Endothelial cell of umbilical vein (primary cell): ENCODE measurements around the gene ABCA9. TPM values are rescaled to one million over a fixed set of nuclear protein-coding genes. Genes with fewer than 3 reads are reported as not detected.

ENCODE experiments used
- BruUV-seq: library from RNA; stranded (reverse); fragments of 400-500 nt; replicated peaks from 2 replicates; lab custom pipeline; 2021; lab: Mats Ljungman, UMichigan
- CTCF ChIA-PET: fragments of 300-600, 350-600 bp; sonication (Branson Sonifier 250); formaldehyde crosslinking; loops from one replicate; lab custom pipeline; 2021; ENCODE audit warnings: antibody characterized with exemption, inconsistent platforms; lab: Charles Lee
- POLR2A ChIA-PET: fragments of 300-600, 350-600 bp; sonication (Branson Sonifier 250); formaldehyde crosslinking; loops from one replicate; lab custom pipeline; 2021; ENCODE audit warnings: antibody characterized with exemption, inconsistent platforms; lab: Charles Lee
- DNase-seq: peaks from one replicate; pipeline ENCODE4 v3.0.0-alpha.2; 2011; ENCODE audit warnings: low read depth, low spot score
- FAIRE-seq: peaks from 2 replicates; lab custom pipeline; 2011; peaks lifted over from hg19 to GRCh38; lab: Jason Lieb, UNC
- H2AFZ ChIP-seq: 2 replicates; pipeline ENCODE4 v1.6.0; 2012; ENCODE audit warnings: low read depth, low read length, control low read depth, inconsistent platforms
- H3K27ac ChIP-seq: 2 replicates; pipeline ENCODE4 v1.5.1; 2011; ENCODE audit warnings: low read depth, mild to moderate bottlenecking, control low read depth, low read length, moderate library complexity; ENCODE audit not compliant: insufficient read depth
- H3K27me3 ChIP-seq, 2 experiments: 2 replicates each; pipeline versions ENCODE4 v1.6.0 to v1.6.1; 2011; ENCODE audit warnings: low read length in 2 of 2, mixed read lengths in 1 of 2; ENCODE audit not compliant: control insufficient read depth in 2 of 2, insufficient read depth in 2 of 2
- H3K36me3 ChIP-seq, 2 experiments: 2 replicates in 1 of 2; 3 replicates in 1 of 2; pipeline ENCODE4 v1.5.1; 2011; ENCODE audit warnings: low read length in 2 of 2, mild to moderate bottlenecking in 1 of 2, moderate library complexity in 1 of 2; ENCODE audit not compliant: control insufficient read depth in 2 of 2, insufficient read depth in 2 of 2; ENCODE audit errors: extremely low read depth in 1 of 2
- H3K4me1 ChIP-seq: 3 replicates; pipeline ENCODE4 v1.5.1; 2011; ENCODE audit warnings: mild to moderate bottlenecking, low read length; ENCODE audit not compliant: control insufficient read depth, insufficient read depth; ENCODE audit errors: extremely low read depth
- H3K4me2 ChIP-seq: 2 replicates; pipeline ENCODE4 v1.6.1; 2011; ENCODE audit warnings: low read length, control low read depth, mixed read lengths; ENCODE audit not compliant: insufficient read depth
- H3K4me3 ChIP-seq, 3 experiments: fragments of 200-600 bp in 1 of 3; sonication (generic), shearing (Covaris generic) in 1 of 3; replicated peaks in 1 of 3; 2 replicates each; pipeline ENCODE4 v1.5.1; 2011 to 2016; ENCODE audit warnings: control low read depth in 3 of 3, low read length in 3 of 3, mild to moderate bottlenecking in 2 of 3, inconsistent platforms in 1 of 3, low read depth in 1 of 3, moderate library complexity in 1 of 3; ENCODE audit not compliant: insufficient read depth in 1 of 3
- H3K79me2 ChIP-seq: 2 replicates; pipeline ENCODE4 v1.6.0; 2012; ENCODE audit warnings: low read length, inconsistent platforms; ENCODE audit not compliant: control insufficient read depth, insufficient read depth
- H3K9ac ChIP-seq: replicated peaks from 2 replicates; pipeline ENCODE3; 2011; ENCODE audit warnings: low read length, control low read depth; ENCODE audit not compliant: insufficient read depth; ENCODE audit errors: extremely low read depth
- H3K9me1 ChIP-seq: replicated peaks from 3 replicates; pipeline ENCODE4 v1.6.0; 2011; ENCODE audit warnings: mild to moderate bottlenecking, low read length; ENCODE audit not compliant: control insufficient read depth, insufficient read depth; ENCODE audit errors: extremely low read depth
- H3K9me3 ChIP-seq: replicated peaks from 2 replicates; pipeline ENCODE4 v1.5.1; 2012; ENCODE audit warnings: low read length, inconsistent platforms; ENCODE audit not compliant: control insufficient read depth, insufficient read depth
- H4K20me1 ChIP-seq: replicated peaks from 2 replicates; pipeline ENCODE3; 2011; ENCODE audit warnings: mild to moderate bottlenecking, low read length; ENCODE audit not compliant: control insufficient read depth, insufficient read depth; ENCODE audit errors: extremely low read depth
- CTCF ChIP-seq, 2 donors: IDR thresholded peaks; 1 replicate in 1 of 2; 2 replicates in 1 of 2; pipeline ENCODE4 v1.5.1; 2011; ENCODE audit warnings: low read length in 2 of 2, mild to moderate bottlenecking in 2 of 2, moderate library complexity in 2 of 2, control low read depth in 1 of 2, inconsistent platforms in 1 of 2, low read depth in 1 of 2; ENCODE audit not compliant: insufficient read depth in 1 of 2; ENCODE audit errors: extremely low read depth in 1 of 2
- EZH2 ChIP-seq: IDR thresholded peaks from 2 replicates; pipeline ENCODE4 v1.6.1; 2012; ENCODE audit warnings: borderline replicate concordance, low read depth, mild to moderate bottlenecking, moderate library complexity, low read length, inconsistent platforms; ENCODE audit not compliant: severe bottlenecking
- FOS ChIP-seq: IDR thresholded peaks from 2 replicates; pipeline ENCODE4 v1.6.1; 2011; ENCODE audit warnings: mild to moderate bottlenecking, low read length, moderate library complexity, borderline replicate concordance; ENCODE audit not compliant: insufficient read depth
- GATA2 ChIP-seq: IDR thresholded peaks from 2 replicates; pipeline ENCODE4 v1.7.0; 2011; ENCODE audit warnings: low read depth, mild to moderate bottlenecking, moderate library complexity, mixed read lengths, low read length; ENCODE audit not compliant: insufficient read length, insufficient read depth
- JUN ChIP-seq: IDR thresholded peaks from 2 replicates; pipeline ENCODE4 v1.6.1; 2011; ENCODE audit warnings: borderline replicate concordance, low read depth; ENCODE audit not compliant: insufficient read length, insufficient read depth
- MAX ChIP-seq: IDR thresholded peaks from 2 replicates; pipeline ENCODE4 v1.6.1; 2011; ENCODE audit not compliant: insufficient read depth, insufficient read length
- MYC ChIP-seq: IDR thresholded peaks from one replicate; pipeline ENCODE4 v1.6.1; 2011; ENCODE audit warnings: mild to moderate bottlenecking, low read depth, low read length
- POLR2A ChIP-seq: IDR thresholded peaks from 2 replicates; pipeline ENCODE4 v1.6.1; 2012; ENCODE audit warnings: low read depth, mild to moderate bottlenecking, control low read depth, low read length
- POLR2AphosphoS5 ChIP-seq: IDR thresholded peaks from 2 replicates; pipeline ENCODE4 v1.6.1; 2012; ENCODE audit warnings: low read depth, mild to moderate bottlenecking, control low read depth, low read length, moderate library complexity; ENCODE audit not compliant: insufficient read depth
- dilution Hi-C: fragments of 300-500 bp; cut with MboI; formaldehyde crosslinking; loops from one replicate; pipeline ENCODE4 v1.15.0; 2019; ENCODE audit warnings: low sequenced_read_pairs; ENCODE audit not compliant: extremely low pct_ligation_motif_present
- intact Hi-C: fragments of 100-400 bp; cut with micrococcal nuclease; formaldehyde crosslinking; loops from one replicate; pipeline ENCODE4 v1.10.0; 2022
- polyA plus RNA-seq, 4 experiments: library from polyadenylated mRNA; depleted of rRNA in 3 of 4; stranded (reverse) in 3 of 4; unstranded in 1 of 4; fragments of >200 nt; gene quantifications; 2 replicates each; pipeline versions ENCODE4 v1.2.1 to v1.2.3, GENCODE V29; 2011 to 2012; ENCODE audit warnings: missing spikeins in 1 of 4
- total RNA-seq: library from RNA; stranded (reverse); gene quantifications from 2 replicates; pipeline ENCODE4 v1.2.3, GENCODE V29; 2021

Gene ABCA9
- total and polyA plus RNA-seq, 2 donors (not counting 3 experiments of a cell fraction or from before 2014, with no cell fraction given) = 2.7 to 7.7 TPM

GRCh38 chr17:69088643-69089200 is 28.0 kb upstream of the ABCA9 start:
- CTCF ChIA-PET = interaction anchor here (1.2 kb wide), 1 partner anchor 22 kb away, joined by 3 read pairs; no protein-coding TSS in a partner anchor
- TF ChIP-seq MAX = no peak
- no peak for TF ChIP-seq JUN
- TF ChIP-seq POLR2AphosphoS5 = no peak
- no peak for TF ChIP-seq EZH2
- no peak for TF ChIP-seq GATA2
- no peak for TF ChIP-seq POLR2A
- no peak for TF ChIP-seq CTCF (IDR thresholded peaks at IDR 0.05; ENCODE audit: extremely low read depth in 1 of 2, insufficient read depth in 1 of 2, low read depth in 1 of 2, low read length in 2 of 2)
- TF ChIP-seq MYC = no peak
- no peak for TF ChIP-seq FOS
- H4K20me1 ChIP-seq = no peaks in the 10 kb centered on the region
- H3K4me2 ChIP-seq = no peak overlapping the region
- H3K27me3 ChIP-seq = no peaks in the 10 kb centered on the region
- dilution Hi-C loops (no loop called here), intact Hi-C loops (no loop called here)
- FAIRE-seq (no peak), DNase-seq (no peak)
- BruUV-seq = no TSS peak
- no peak overlapping the region for H3K4me3 ChIP-seq
- H3K27ac ChIP-seq = no peak overlapping the region
- no peaks in the 10 kb centered on the region for H3K79me2 ChIP-seq
- no peak overlapping the region for H2AFZ ChIP-seq
- POLR2A ChIA-PET = no interaction called here
- no peaks in the 10 kb centered on the region for H3K9me1 ChIP-seq
- H3K4me1 ChIP-seq = peaks cover 11% of the 10 kb centered on the region
- H3K9me3 ChIP-seq = no peaks in the 10 kb centered on the region
- H3K9ac ChIP-seq = no peak overlapping the region
- H3K36me3 ChIP-seq = peaks cover 0 to 6% of the 10 kb centered on the region in 2 experiments
